A549 (cell line): ENCODE data around the gene TMEM269. TPM values are rescaled to one million over a fixed set of nuclear protein-coding genes. Genes with fewer than 3 reads are reported as not detected.

Experiments
- ATAC-seq, 2 experiments: fragments of 200-7000 bp in 1 of 2; fragments of >200 bp in 1 of 2; cut with Nextera tagmentation in 1 of 2; cut with Tn5 transposase in 1 of 2; 3 replicates each; pipeline versions ENCODE4 v1.8.0 to v1.9.1; 2018 to 2020; ENCODE audit warnings: mild to moderate bottlenecking in 1 of 2, moderate library complexity in 1 of 2
- CTCF ChIA-PET: fragments of 300-600 bp; sonication (Branson Sonifier 250); formaldehyde crosslinking; extraction: SDS; loops from one replicate; lab custom pipeline; 2021; ENCODE audit warnings: antibody characterized with exemption, inconsistent platforms; lab: Yijun Ruan, JAX
- POLR2A ChIA-PET: fragments of 350-600 bp; formaldehyde crosslinking; extraction: SDS; loops from one replicate; lab custom pipeline; 2021; ENCODE audit warnings: antibody characterized with exemption, inconsistent platforms; lab: Yijun Ruan, JAX
- DNase-seq, 2 experiments: peaks; one replicate each; pipeline versions ENCODE4 v3.0.0 to v3.0.0-alpha.2; 2011 to 2016; ENCODE audit warnings: low read depth in 1 of 2, low spot score in 1 of 2
- FAIRE-seq: peaks from 2 replicates; lab custom pipeline; 2011; peaks lifted over from hg19 to GRCh38; lab: Jason Lieb, UNC
- H3K27ac ChIP-seq, 2 experiments: fragments of >200 bp; sonication (Bioruptor Twin); formaldehyde crosslinking; 3 replicates each; pipeline ENCODE4 v1.5.1; 2016 to 2017
- H3K4me1 ChIP-seq: fragments of >200 bp; sonication (Bioruptor Twin); formaldehyde crosslinking; 3 replicates; pipeline ENCODE4 v1.6.1; 2016
- H3K4me2 ChIP-seq: fragments of >200 bp; sonication (Bioruptor Twin); formaldehyde crosslinking; 3 replicates; pipeline ENCODE4 v1.6.1; 2016
- H3K4me3 ChIP-seq: fragments of >200 bp; sonication (Bioruptor Twin); formaldehyde crosslinking; 3 replicates; pipeline ENCODE4 v1.5.1; 2016
- H3K9me3 ChIP-seq: fragments of >200 bp; sonication (Bioruptor Twin); formaldehyde crosslinking; 3 replicates; pipeline ENCODE4 v1.6.1; 2016
- BHLHE40 ChIP-seq: IDR thresholded peaks from 2 replicates; pipeline ENCODE4 v1.6.1; 2012; ENCODE audit warnings: low read depth, low read length, inconsistent platforms
- CHD2 ChIP-seq: fragments of 150-350 bp; IDR thresholded peaks from 2 replicates; pipeline ENCODE4 v1.6.1; 2014; ENCODE audit warnings: low read length; ENCODE audit not compliant: partially characterized antibody
- E2F6 ChIP-seq: IDR thresholded peaks from 2 replicates; pipeline ENCODE4 v1.6.1; 2012; ENCODE audit warnings: low read depth, borderline replicate concordance
- EHMT2 ChIP-seq: fragments of 200-600 bp; sonication (generic); IDR thresholded peaks from 2 replicates; pipeline ENCODE4 v1.6.1; 2016; ENCODE audit warnings: antibody characterized with exemption, low read depth, mild to moderate bottlenecking, moderate library complexity
- EP300 ChIP-seq, 2 experiments: fragments of >200 bp; sonication (Bioruptor Twin); formaldehyde crosslinking; IDR thresholded peaks; 2 replicates in 1 of 2; 3 replicates in 1 of 2; pipeline ENCODE4 v1.6.1; 2016 to 2017
- FOSL2 ChIP-seq, 2 experiments: fragments of 450-650 bp in 1 of 2; fragments of >200 bp in 1 of 2; sonication (Bioruptor Twin) in 1 of 2; formaldehyde crosslinking; IDR thresholded peaks; 2 replicates each; pipeline versions ENCODE4 v1.5.0 to v1.6.1; 2016 to 2020; ENCODE audit warnings: mild to moderate bottlenecking in 1 of 2, moderate library complexity in 1 of 2
- HOXB5 ChIP-seq: fragments of 250-450 bp; sonication (Bioruptor Pico); IDR thresholded peaks from 2 replicates; pipeline ENCODE4 v1.5.0; 2020; ENCODE audit warnings: mild to moderate bottlenecking, moderate library complexity
- JUN ChIP-seq, 2 experiments: fragments of >200 bp; sonication (Bioruptor Twin); formaldehyde crosslinking; IDR thresholded peaks; 2 replicates in 1 of 2; 3 replicates in 1 of 2; pipeline ENCODE4 v1.6.1; 2016 to 2017
- JUNB ChIP-seq: fragments of >200 bp; sonication (Bioruptor Twin); formaldehyde crosslinking; IDR thresholded peaks from 2 replicates; pipeline ENCODE4 v1.6.1; 2016
- KDM1A ChIP-seq: fragments of 200-600 bp; sonication (generic); IDR thresholded peaks from 2 replicates; pipeline ENCODE4 v1.6.1; 2016; ENCODE audit warnings: low read depth, mild to moderate bottlenecking
- KDM5A ChIP-seq: fragments of 200-600 bp; sonication (generic); IDR thresholded peaks from 2 replicates; pipeline ENCODE4 v1.6.1; 2016; ENCODE audit warnings: antibody characterized with exemption, mild to moderate bottlenecking
- MAFK ChIP-seq: fragments of 450-650 bp; IDR thresholded peaks from 2 replicates; pipeline ENCODE4 v1.6.1; 2014; ENCODE audit not compliant: partially characterized antibody
- MAX ChIP-seq: IDR thresholded peaks from 2 replicates; pipeline ENCODE4 v1.6.1; 2012
- MAZ ChIP-seq: fragments of 150-350 bp; IDR thresholded peaks from 2 replicates; pipeline ENCODE4 v1.6.1; 2014; ENCODE audit warnings: antibody characterized with exemption, low read depth, low read length, borderline replicate concordance
- NR3C1 ChIP-seq: fragments of >200 bp; sonication (Bioruptor Twin); formaldehyde crosslinking; IDR thresholded peaks from 3 replicates; pipeline ENCODE4 v1.6.1; 2017
- PHF8 ChIP-seq: fragments of 200-600 bp; sonication (generic); IDR thresholded peaks from 2 replicates; pipeline ENCODE4 v1.6.1; 2016; ENCODE audit warnings: low read depth, mild to moderate bottlenecking, antibody characterized with exemption, moderate library complexity, borderline replicate concordance
- POLR2A ChIP-seq: IDR thresholded peaks from 2 replicates; pipeline ENCODE4 v1.6.1; 2012; ENCODE audit warnings: mild to moderate bottlenecking, low read length
- POLR2AphosphoS2 ChIP-seq: conservative IDR thresholded peaks from 2 replicates; pipeline ENCODE4 v1.6.1; 2012; ENCODE audit warnings: low read length, improper control_type of control experiment, inconsistent platforms
- RFX5 ChIP-seq: fragments of 450-650 bp; IDR thresholded peaks from 2 replicates; pipeline ENCODE4 v1.7.1; 2014; ENCODE audit warnings: antibody characterized with exemption, mild to moderate bottlenecking, moderate library complexity
- RNF2 ChIP-seq: fragments of 200-600 bp; sonication (generic); IDR thresholded peaks from 2 replicates; pipeline ENCODE4 v1.6.1; 2016; ENCODE audit warnings: low read depth, mild to moderate bottlenecking, antibody characterized with exemption, moderate library complexity, borderline replicate concordance
- TFCP2L1 ChIP-seq: fragments of 250-450 bp; sonication (Bioruptor Pico); IDR thresholded peaks from 2 replicates; pipeline ENCODE4 v1.5.0; 2021; ENCODE audit warnings: mild to moderate bottlenecking
- TP53 ChIP-seq: fragments of 250-450 bp; sonication (Bioruptor Pico); IDR thresholded peaks from 2 replicates; pipeline ENCODE4 v1.5.0; 2021; ENCODE audit warnings: mild to moderate bottlenecking, moderate library complexity
- ZC3H11A ChIP-seq: fragments of 450-650 bp; IDR thresholded peaks from 2 replicates; pipeline ENCODE4 v1.6.1; 2014; ENCODE audit warnings: antibody characterized with exemption, mild to moderate bottlenecking
- ZFP36 ChIP-seq: fragments of 450-650 bp; IDR thresholded peaks from 2 replicates; pipeline ENCODE4 v1.6.1; 2014; ENCODE audit warnings: borderline replicate concordance; ENCODE audit not compliant: partially characterized antibody
- WGBS: methylation state at CpG from one replicate; pipeline ENCODE4 v1.1.6; 2017; ENCODE audit errors: missing lambda C conversion rate; 5-methylcytosine and 5-hydroxymethylcytosine counted together
- polyA plus RNA-seq, 4 experiments: library from polyadenylated mRNA; depleted of rRNA in 3 of 4; stranded (reverse); fragments of >200 nt; fragmentation: RNase III in 1 of 4; extraction: RNeasy Plus Mini Kit Qiagen cat#74134 plus additional on column Dnase treatment in 1 of 4; gene quantifications; 2 replicates in 3 of 4; 3 replicates in 1 of 4; pipeline ENCODE4 v1.2.3, GENCODE V29; 2011 to 2017
- TF ChIP-seq, protein P1 (sequence below): fragments of >200 bp; sonication (Bioruptor Twin); formaldehyde crosslinking; IDR thresholded peaks from 2 replicates; pipeline ENCODE4 v1.6.1; 2016
- TF ChIP-seq, protein P2 (sequence below): fragments of 450-650 bp; IDR thresholded peaks from 2 replicates; pipeline ENCODE4 v1.6.1; 2014; ENCODE audit warnings: antibody characterized with exemption
- TF ChIP-seq, protein P3 (sequence below): fragments of 250-450 bp; sonication (Bioruptor Pico); IDR thresholded peaks from 2 replicates; pipeline ENCODE4 v1.5.0; 2021; ENCODE audit warnings: mild to moderate bottlenecking, moderate library complexity, borderline replicate concordance
- TF ChIP-seq, protein P4 (sequence below): IDR thresholded peaks from 2 replicates; pipeline ENCODE4 v1.6.1; 2012
- TF ChIP-seq, protein P5 (sequence below): fragments of 200-600 bp; sonication (generic); IDR thresholded peaks from 2 replicates; pipeline ENCODE4 v1.6.1; 2016; ENCODE audit warnings: antibody characterized with exemption, mild to moderate bottlenecking, moderate library complexity

TMEM269 gene
- polyA plus RNA-seq, 2 of the 4 experiments (the other 2 are of a cell fraction) = 0.21 TPM

DNA sequence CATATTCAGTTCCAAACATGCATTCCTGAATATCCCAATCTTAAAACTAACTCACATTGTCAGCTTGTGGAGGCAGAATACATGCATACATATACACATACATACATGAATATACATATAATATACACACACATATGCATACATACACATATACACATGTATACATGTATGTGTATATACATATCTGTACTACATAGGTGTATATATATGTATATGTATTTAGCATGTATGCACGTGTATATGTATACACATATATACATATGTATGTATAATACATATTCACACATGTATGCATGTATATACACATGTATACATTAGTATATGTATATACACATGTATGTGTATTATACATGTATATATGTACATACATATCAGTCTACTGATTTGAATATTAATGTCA is 60.4 kb downstream of the TMEM269 start:
- no peak for TF ChIP-seq ZFP36
- TF ChIP-seq JUN (IDR thresholded peaks at IDR 0.05) = no peak
- no peak for TF ChIP-seq RFX5
- TF ChIP-seq, protein P1, sequence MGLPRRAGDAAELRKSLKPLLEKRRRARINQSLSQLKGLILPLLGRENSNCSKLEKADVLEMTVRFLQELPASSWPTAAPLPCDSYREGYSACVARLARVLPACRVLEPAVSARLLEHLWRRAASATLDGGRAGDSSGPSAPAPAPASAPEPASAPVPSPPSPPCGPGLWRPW = no peak
- no peak for TF ChIP-seq FOSL2 (IDR thresholded peaks at IDR 0.05)
- no peak for TF ChIP-seq FOSL2 (CRISPR knock-in tag; IDR thresholded peaks at IDR 0.05)
- no peak for TF ChIP-seq BHLHE40
- no peak for TF ChIP-seq HOXB5 (CRISPR knock-in tag)
- TF ChIP-seq E2F6 = no peak
- no peak for TF ChIP-seq TP53 (CRISPR knock-in tag)
- H3K4me2 ChIP-seq = peak overlapping the region; percentile 74
- peaks cover 15% of the 10 kb centered on the region; the same call in 2 of the 3 replicates for H3K4me1 ChIP-seq
- no peak overlapping the region for H3K27ac ChIP-seq
- ChIA-PET CTCF (interaction anchor here (0.8 to 2.3 kb wide), 3 partner anchors 21 to 228 kb away, joined by 4 to 8 read pairs (median 5); no protein-coding TSS in a partner anchor), POLR2A (no interaction called here)
- FAIRE-seq = no peak
- no peak for ATAC-seq
- DNase-seq = no peak
- WGBS = 16% methylated on average over 1 of the region's 1 CpG
- H3K9me3 ChIP-seq = no peaks in the 10 kb centered on the region
- no peak overlapping the region for H3K4me3 ChIP-seq

- peaks cover under 1% of the 10 kb centered on the region; the same call in 1 of the 3 replicates for H3K9me3 ChIP-seq
- CTCF ChIA-PET = interaction anchor here (0.7 to 2.3 kb wide), 8 partner anchors 8 to 228 kb away, joined by 3 to 8 read pairs (median 5); partner anchors contain the start of gene ERMAP
- TF ChIP-seq EP300 (IDR thresholded peaks at IDR 0.05) (no peak), PHF8 (no peak), MAZ (no peak), MAX (no peak), CHD2 (no peak), EHMT2 (no peak), POLR2A (no peak), KDM1A (no peak), JUNB (no peak), MAFK (no peak), POLR2AphosphoS2 (no peak), NR3C1 (no peak), ZC3H11A (no peak), KDM5A (no peak), RNF2 (no peak), TFCP2L1 (no peak)
- TF ChIP-seq, protein P2, sequence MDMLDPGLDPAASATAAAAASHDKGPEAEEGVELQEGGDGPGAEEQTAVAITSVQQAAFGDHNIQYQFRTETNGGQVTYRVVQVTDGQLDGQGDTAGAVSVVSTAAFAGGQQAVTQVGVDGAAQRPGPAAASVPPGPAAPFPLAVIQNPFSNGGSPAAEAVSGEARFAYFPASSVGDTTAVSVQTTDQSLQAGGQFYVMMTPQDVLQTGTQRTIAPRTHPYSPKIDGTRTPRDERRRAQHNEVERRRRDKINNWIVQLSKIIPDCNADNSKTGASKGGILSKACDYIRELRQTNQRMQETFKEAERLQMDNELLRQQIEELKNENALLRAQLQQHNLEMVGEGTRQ = no peak
- TF ChIP-seq, protein P3, sequence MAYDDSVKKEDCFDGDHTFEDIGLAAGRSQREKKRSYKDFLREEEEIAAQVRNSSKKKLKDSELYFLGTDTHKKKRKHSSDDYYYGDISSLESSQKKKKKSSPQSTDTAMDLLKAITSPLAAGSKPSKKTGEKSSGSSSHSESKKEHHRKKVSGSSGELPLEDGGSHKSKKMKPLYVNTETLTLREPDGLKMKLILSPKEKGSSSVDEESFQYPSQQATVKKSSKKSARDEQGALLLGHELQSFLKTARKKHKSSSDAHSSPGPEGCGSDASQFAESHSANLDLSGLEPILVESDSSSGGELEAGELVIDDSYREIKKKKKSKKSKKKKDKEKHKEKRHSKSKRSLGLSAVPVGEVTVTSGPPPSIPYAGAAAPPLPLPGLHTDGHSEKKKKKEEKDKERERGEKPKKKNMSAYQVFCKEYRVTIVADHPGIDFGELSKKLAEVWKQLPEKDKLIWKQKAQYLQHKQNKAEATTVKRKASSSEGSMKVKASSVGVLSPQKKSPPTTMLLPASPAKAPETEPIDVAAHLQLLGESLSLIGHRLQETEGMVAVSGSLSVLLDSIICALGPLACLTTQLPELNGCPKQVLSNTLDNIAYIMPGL = no peak
- TF ChIP-seq, protein P4, sequence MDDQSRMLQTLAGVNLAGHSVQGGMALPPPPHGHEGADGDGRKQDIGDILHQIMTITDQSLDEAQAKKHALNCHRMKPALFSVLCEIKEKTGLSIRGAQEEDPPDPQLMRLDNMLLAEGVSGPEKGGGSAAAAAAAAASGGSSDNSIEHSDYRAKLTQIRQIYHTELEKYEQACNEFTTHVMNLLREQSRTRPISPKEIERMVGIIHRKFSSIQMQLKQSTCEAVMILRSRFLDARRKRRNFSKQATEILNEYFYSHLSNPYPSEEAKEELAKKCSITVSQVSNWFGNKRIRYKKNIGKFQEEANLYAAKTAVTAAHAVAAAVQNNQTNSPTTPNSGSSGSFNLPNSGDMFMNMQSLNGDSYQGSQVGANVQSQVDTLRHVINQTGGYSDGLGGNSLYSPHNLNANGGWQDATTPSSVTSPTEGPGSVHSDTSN = no peak
- TF ChIP-seq, protein P5, sequence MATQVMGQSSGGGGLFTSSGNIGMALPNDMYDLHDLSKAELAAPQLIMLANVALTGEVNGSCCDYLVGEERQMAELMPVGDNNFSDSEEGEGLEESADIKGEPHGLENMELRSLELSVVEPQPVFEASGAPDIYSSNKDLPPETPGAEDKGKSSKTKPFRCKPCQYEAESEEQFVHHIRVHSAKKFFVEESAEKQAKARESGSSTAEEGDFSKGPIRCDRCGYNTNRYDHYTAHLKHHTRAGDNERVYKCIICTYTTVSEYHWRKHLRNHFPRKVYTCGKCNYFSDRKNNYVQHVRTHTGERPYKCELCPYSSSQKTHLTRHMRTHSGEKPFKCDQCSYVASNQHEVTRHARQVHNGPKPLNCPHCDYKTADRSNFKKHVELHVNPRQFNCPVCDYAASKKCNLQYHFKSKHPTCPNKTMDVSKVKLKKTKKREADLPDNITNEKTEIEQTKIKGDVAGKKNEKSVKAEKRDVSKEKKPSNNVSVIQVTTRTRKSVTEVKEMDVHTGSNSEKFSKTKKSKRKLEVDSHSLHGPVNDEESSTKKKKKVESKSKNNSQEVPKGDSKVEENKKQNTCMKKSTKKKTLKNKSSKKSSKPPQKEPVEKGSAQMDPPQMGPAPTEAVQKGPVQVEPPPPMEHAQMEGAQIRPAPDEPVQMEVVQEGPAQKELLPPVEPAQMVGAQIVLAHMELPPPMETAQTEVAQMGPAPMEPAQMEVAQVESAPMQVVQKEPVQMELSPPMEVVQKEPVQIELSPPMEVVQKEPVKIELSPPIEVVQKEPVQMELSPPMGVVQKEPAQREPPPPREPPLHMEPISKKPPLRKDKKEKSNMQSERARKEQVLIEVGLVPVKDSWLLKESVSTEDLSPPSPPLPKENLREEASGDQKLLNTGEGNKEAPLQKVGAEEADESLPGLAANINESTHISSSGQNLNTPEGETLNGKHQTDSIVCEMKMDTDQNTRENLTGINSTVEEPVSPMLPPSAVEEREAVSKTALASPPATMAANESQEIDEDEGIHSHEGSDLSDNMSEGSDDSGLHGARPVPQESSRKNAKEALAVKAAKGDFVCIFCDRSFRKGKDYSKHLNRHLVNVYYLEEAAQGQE = no peak
- TF ChIP-seq, all 56 proteins: peak for 0
- peaks cover 15% of the 10 kb centered on the region; the same call in 2 of the 3 replicates for H3K4me1 ChIP-seq
- peak overlapping the region; percentile 87 for H3K4me3 ChIP-seq
- ATAC-seq = peak; percentile 35 to 55; a peak in 5 of 6 replicates
- H3K4me2 ChIP-seq = peak overlapping the region; percentile 74
- FAIRE-seq = no peak
- DNase-seq = no peak
- peak overlapping the region; percentile 43 to 80 for H3K27ac ChIP-seq
- POLR2A ChIA-PET = interaction anchor here (0.6 to 1.6 kb wide), 7 partner anchors 11 to 79 kb away, joined by 3 to 14 read pairs (median 5); partner anchors contain the start of genes C1orf50, ERMAP, P3H1 and SVBP
- WGBS = 42% methylated on average over 10 of the region's 10 CpGs
Observed at GRCh38 chr1:42845866-42846256, 61.1 kb downstream of the TMEM269 start.
